Endodermal cell (in vitro differentiated cells): ENCODE results near the gene TMEM209. TPM values are rescaled to one million over a fixed set of nuclear protein-coding genes. Genes with fewer than 3 reads are reported as not detected.
A peak's percentile ranks its signal among the peaks of the same experiment; 100 is the strongest.

Experiments used
- DNase-seq: peaks from one replicate; pipeline ENCODE4 v3.0.0-alpha.2; 2017
- H3K27ac ChIP-seq: 2 replicates; pipeline ENCODE4 v1.5.1; 2013; ENCODE audit warnings: mild to moderate bottlenecking, low read depth, low read length, moderate library complexity
- H3K27me3 ChIP-seq: 2 replicates; pipeline ENCODE4 v1.6.1; 2013; ENCODE audit warnings: mild to moderate bottlenecking, low read length, moderate library complexity; ENCODE audit not compliant: insufficient read depth, control insufficient read depth, poor library complexity, severe bottlenecking
- H3K36me3 ChIP-seq: 2 replicates; pipeline ENCODE4 v1.7.0; 2013; ENCODE audit warnings: mild to moderate bottlenecking, low read length, moderate library complexity; ENCODE audit not compliant: control insufficient read depth, insufficient read depth
- H3K4me1 ChIP-seq: one replicate; pipeline ENCODE4 v1.7.0; 2013; ENCODE audit warnings: low read length; ENCODE audit not compliant: control insufficient read depth, insufficient read depth
- H3K4me3 ChIP-seq: 2 replicates; pipeline ENCODE4 v1.5.1; 2013; ENCODE audit warnings: mild to moderate bottlenecking, low read length, moderate library complexity
- H3K9ac ChIP-seq: 2 replicates; pipeline ENCODE4 v1.6.1; 2013; ENCODE audit warnings: mild to moderate bottlenecking, low read length, moderate library complexity; ENCODE audit not compliant: poor library complexity, severe bottlenecking; ENCODE audit errors: extremely low read depth
- H3K9me3 ChIP-seq: 2 replicates; pipeline ENCODE4 v1.6.1; 2013; ENCODE audit warnings: mild to moderate bottlenecking, low read length, moderate library complexity; ENCODE audit not compliant: control insufficient read depth
- H3K27ac Mint-ChIP-seq: 2 replicates; pipeline ENCODE4 v1.8.0; 2020; ENCODE audit warnings: mixed read lengths
- H3K27me3 Mint-ChIP-seq: 2 replicates; pipeline ENCODE4 v1.8.0; 2021; ENCODE audit warnings: mild to moderate bottlenecking, mixed read lengths; ENCODE audit not compliant: insufficient read depth
- H3K36me3 Mint-ChIP-seq: 2 replicates; pipeline ENCODE4 v1.8.0; 2020; ENCODE audit warnings: low read depth, mixed read lengths
- H3K4me1 Mint-ChIP-seq: 2 replicates; pipeline ENCODE4 v1.8.0; 2020; ENCODE audit warnings: mixed read lengths
- H3K4me3 Mint-ChIP-seq: 2 replicates; pipeline ENCODE4 v1.8.0; 2020; ENCODE audit warnings: mild to moderate bottlenecking, moderate library complexity, mixed read lengths
- H3K9me3 Mint-ChIP-seq: 2 replicates; pipeline ENCODE4 v1.8.0; 2020; ENCODE audit warnings: mild to moderate bottlenecking, mixed read lengths
- WGBS, 2 experiments: methylation state at CpG; one replicate each; pipeline versions ENCODE4 v1.1.5 to v1.1.7; 2013; ENCODE audit warnings: missing lambda C conversion rate in 2 of 2, mixed read lengths in 1 of 2; ENCODE audit not compliant: insufficient coverage in 1 of 2, insufficient read length in 1 of 2; 5-methylcytosine and 5-hydroxymethylcytosine counted together
- total RNA-seq, 2 donors: library from RNA; stranded (reverse); fragmentation: NEBNext Ultra II Directional in 1 of 2; extraction: Animal tissue kit (Norgen Biotek cat#: 25700) in 1 of 2; gene quantifications; 2 replicates in 1 of 2; 3 replicates in 1 of 2; pipeline ENCODE4 v1.2.1, GENCODE V29; 2021
- TF ChIP-seq, protein P1 (sequence below): fragments of 200-600 bp; sonication (generic); conservative IDR thresholded peaks from 2 replicates; pipeline ENCODE4 v1.5.0; 2021; ENCODE audit warnings: antibody characterized with exemption, mild to moderate bottlenecking

TMEM209 gene
- total RNA-seq, 2 donors from 2014 or later, result 30.9 to 37.9 TPM

- peaks cover 17% of the 10 kb centered on the region for H3K4me1 Mint-ChIP-seq
- H3K9me3 Mint-ChIP-seq, result no peaks in the 10 kb centered on the region
- H3K27me3 Mint-ChIP-seq, result peaks cover 15% of the 10 kb centered on the region
- H3K4me1 ChIP-seq, result peaks cover 3% of the 10 kb centered on the region
- peaks cover 9% of the 10 kb centered on the region for H3K36me3 Mint-ChIP-seq
- no peak overlapping the region for H3K27ac ChIP-seq
- 91 to 94% methylated on average over 14 of the region's 14 CpGs for whole genome bisulfite sequencing, 2 experiments
- H3K9me3 ChIP-seq, result no peaks in the 10 kb centered on the region
- no peaks in the 10 kb centered on the region for H3K27me3 ChIP-seq
- TF ChIP-seq, protein P1, sequence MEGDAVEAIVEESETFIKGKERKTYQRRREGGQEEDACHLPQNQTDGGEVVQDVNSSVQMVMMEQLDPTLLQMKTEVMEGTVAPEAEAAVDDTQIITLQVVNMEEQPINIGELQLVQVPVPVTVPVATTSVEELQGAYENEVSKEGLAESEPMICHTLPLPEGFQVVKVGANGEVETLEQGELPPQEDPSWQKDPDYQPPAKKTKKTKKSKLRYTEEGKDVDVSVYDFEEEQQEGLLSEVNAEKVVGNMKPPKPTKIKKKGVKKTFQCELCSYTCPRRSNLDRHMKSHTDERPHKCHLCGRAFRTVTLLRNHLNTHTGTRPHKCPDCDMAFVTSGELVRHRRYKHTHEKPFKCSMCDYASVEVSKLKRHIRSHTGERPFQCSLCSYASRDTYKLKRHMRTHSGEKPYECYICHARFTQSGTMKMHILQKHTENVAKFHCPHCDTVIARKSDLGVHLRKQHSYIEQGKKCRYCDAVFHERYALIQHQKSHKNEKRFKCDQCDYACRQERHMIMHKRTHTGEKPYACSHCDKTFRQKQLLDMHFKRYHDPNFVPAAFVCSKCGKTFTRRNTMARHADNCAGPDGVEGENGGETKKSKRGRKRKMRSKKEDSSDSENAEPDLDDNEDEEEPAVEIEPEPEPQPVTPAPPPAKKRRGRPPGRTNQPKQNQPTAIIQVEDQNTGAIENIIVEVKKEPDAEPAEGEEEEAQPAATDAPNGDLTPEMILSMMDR, result no peak
- no peak overlapping the region for H3K4me3 ChIP-seq
- no peak for DNase-seq
- H3K36me3 ChIP-seq, result peaks cover 1% of the 10 kb centered on the region
- H3K9ac ChIP-seq, result no peak overlapping the region
- no peak overlapping the region for H3K27ac Mint-ChIP-seq
- no peak overlapping the region for H3K4me3 Mint-ChIP-seq
Observed at GRCh38 chr7:130142654-130143333, 62.4 kb downstream of the TMEM209 start.

DNA sequence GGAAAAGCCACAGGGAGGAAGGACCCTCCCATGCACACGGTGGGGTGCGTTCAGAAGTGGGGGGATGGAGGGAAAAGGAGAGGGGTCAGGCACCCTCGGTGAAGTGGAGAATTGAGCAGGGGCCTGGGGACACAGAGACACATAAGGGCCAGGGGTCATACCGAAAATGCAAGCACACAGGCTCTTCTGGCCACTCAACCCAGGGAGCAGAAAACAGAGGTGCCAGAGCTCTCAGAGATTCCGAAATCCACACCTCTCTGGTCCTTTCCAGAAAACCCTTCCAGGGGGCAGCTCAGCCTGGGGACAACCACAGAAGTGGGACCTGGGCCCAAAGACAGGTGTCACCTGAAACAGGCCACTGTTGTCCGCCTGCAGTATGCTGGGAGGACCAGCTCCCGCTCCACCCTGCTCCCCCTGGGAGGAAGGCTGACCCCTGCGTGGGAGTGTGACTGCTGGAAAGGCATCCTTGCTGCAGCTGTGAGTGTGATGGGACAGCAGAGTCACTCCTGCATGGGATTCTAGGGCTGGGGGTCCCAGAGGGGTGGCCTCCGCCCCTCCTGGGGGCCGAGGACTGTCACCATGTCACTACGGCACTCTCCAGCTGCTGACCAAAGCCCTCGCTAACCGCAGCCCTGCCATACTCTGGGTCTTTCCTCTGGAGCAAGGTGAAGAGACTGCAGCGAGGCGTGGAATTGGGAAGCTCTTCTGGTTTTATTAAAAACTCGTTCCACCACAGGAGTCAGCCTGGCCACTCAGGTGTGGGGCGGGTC, 63.1 kb downstream of the TMEM209 start:
- Mint-ChIP-seq H3K9me3 (no peaks in the 10 kb centered on the region), H3K27me3 (peaks cover 15% of the 10 kb centered on the region), H3K4me3 (peak overlapping the region; percentile 43), H3K4me1 (peaks cover 17% of the 10 kb centered on the region), H3K27ac (peak overlapping the region; percentile 83), H3K36me3 (peaks cover 12% of the 10 kb centered on the region)
- no peaks in the 10 kb centered on the region for H3K9me3 ChIP-seq
- no peaks in the 10 kb centered on the region for H3K27me3 ChIP-seq
- no peak overlapping the region for H3K9ac ChIP-seq
- peak; percentile 53 for DNase-seq
- H3K4me3 ChIP-seq, result no peak overlapping the region
- TF ChIP-seq, protein P1, result no peak
- 78 to 79% methylated on average over 14 to 17 of the region's 17 CpGs for WGBS, 2 experiments
- peaks cover 3% of the 10 kb centered on the region for H3K4me1 ChIP-seq
- H3K27ac ChIP-seq, result peak overlapping the region; percentile 70
- H3K36me3 ChIP-seq, result peaks cover 4% of the 10 kb centered on the region

DNA sequence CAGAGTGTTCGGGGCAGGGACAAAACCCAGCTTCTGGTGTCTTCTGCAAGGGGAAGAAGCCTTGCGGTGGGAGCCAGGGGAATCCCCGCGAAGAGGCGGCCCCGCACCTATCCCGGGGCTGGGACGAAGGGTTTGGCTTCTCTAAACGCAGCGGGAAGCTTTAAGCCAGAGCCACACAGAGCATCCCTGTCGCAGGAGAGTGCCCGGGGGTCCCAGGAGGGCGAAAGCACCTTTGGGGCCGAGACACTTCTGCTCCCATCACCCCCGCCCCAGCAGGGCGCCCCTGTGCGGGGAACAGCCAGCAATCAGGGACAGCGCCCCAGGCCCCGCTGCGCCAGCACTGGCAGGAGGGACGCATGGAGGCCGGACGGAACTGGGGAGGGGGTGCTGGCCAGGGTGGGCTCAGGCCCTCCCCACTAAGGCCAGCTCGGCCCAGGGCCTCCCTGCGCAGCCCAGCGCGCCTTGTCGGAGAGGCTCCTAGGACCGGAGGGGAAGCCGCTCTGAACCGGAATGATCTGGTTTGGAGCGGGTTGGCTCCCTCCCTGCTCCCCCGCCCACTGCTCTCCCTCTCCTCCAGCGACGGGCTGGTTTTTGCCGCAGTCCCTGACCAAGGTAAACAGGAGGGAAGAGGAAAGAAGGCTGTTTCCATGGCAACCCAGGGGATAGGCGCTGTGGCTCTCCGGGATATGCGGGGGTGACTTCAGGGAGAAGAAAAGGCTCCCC, 63.9 kb downstream of the TMEM209 start:
- Histone ChIP-seq H3K9me3 (no peaks in the 10 kb centered on the region), H3K4me1 (peaks cover 3% of the 10 kb centered on the region), H3K27ac (peak overlapping the region; percentile 70), H3K36me3 (peaks cover 10% of the 10 kb centered on the region), H3K4me3 (no peak overlapping the region), H3K27me3 (no peaks in the 10 kb centered on the region), H3K9ac (no peak overlapping the region)
- peak overlapping the region; percentile 83 for H3K27ac Mint-ChIP-seq
- 49 to 68% methylated on average over 20 to 39 of the region's 39 CpGs for WGBS, 2 experiments
- H3K4me3 Mint-ChIP-seq, result peak overlapping the region; percentile 43
- no peaks in the 10 kb centered on the region for H3K9me3 Mint-ChIP-seq
- DNase-seq, result peak; percentile 90
- TF ChIP-seq, protein P1, result no peak
- peaks cover 15% of the 10 kb centered on the region for H3K27me3 Mint-ChIP-seq
- H3K4me1 Mint-ChIP-seq, result peaks cover 17% of the 10 kb centered on the region
- peaks cover 13% of the 10 kb centered on the region for H3K36me3 Mint-ChIP-seq
